Adrenal gland (tissue), 5 donors: ENCODE measurements around the gene CAMK1D.

ENCODE experiments used
- POLR2A ChIP-seq, 2 donors: fragments of 450-650 bp; IDR thresholded peaks; one replicate each; pipeline ENCODE4 v1.6.1; 2017; ENCODE audit warnings: antibody characterized with exemption in 2 of 2, mild to moderate bottlenecking in 2 of 2, moderate library complexity in 1 of 2
- TF ChIP-seq, protein P1 (sequence below), 6 experiments: fragments of 450-650 bp in 4 of 6; fragments of 200-600 bp in 2 of 6; sonication (generic) in 1 of 6; IDR thresholded peaks; 1 replicate in 5 of 6; 2 replicates in 1 of 6; pipeline versions ENCODE4 v1.5.1 to v1.8.0; 2016 to 2021; ENCODE audit warnings: antibody characterized with exemption in 6 of 6, mild to moderate bottlenecking in 2 of 6, moderate library complexity in 1 of 6
- donor health status: DM: no; HTN: no; CAD: no.

DNA sequence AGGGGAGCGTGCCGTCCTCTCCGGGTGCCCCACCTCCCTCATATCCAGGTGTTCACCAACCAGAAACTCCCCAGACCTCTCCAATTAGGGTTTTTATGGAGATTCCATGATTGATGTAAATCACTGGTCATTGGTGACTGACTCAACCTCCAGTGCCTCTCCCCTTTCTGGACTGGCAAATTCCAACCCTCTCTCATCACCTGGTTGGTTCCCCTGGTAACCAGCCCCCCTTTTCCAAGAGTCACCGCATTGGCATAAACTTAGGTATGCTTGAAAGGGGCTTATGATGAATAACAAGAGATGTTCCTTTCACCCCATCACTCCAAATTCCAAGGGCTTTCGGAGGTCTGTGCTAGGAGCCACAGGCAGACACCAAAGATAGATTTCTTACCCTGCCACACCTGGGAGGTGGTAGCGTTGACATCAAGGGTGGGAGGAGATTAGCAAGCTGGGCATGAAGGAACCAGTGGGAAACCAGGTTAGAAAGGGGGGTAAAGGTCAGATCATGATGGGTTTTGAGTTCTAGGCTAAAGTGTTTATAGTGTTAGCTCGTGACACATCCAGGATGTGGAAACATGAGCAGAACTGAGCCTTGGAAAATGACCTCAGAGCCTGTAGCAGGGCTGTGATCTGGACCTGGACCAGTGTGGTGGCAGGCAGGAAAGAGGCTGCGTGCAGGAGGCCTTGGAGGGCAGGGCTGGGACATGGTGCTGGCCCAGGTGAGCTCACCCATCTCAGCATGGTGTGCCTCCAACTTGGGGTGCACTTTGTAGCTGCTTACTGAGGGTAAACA, 45.1 kb downstream of the CAMK1D start:
- TF ChIP-seq, protein P1, sequence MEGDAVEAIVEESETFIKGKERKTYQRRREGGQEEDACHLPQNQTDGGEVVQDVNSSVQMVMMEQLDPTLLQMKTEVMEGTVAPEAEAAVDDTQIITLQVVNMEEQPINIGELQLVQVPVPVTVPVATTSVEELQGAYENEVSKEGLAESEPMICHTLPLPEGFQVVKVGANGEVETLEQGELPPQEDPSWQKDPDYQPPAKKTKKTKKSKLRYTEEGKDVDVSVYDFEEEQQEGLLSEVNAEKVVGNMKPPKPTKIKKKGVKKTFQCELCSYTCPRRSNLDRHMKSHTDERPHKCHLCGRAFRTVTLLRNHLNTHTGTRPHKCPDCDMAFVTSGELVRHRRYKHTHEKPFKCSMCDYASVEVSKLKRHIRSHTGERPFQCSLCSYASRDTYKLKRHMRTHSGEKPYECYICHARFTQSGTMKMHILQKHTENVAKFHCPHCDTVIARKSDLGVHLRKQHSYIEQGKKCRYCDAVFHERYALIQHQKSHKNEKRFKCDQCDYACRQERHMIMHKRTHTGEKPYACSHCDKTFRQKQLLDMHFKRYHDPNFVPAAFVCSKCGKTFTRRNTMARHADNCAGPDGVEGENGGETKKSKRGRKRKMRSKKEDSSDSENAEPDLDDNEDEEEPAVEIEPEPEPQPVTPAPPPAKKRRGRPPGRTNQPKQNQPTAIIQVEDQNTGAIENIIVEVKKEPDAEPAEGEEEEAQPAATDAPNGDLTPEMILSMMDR (IDR thresholded peaks at IDR 0.05) = no peak
- no peak for TF ChIP-seq POLR2A (IDR thresholded peaks at IDR 0.05)
